ENCODE data around the gene CRHBP. TPM values are rescaled to one million over a fixed set of nuclear protein-coding genes. Genes with fewer than 3 reads are reported as not detected.
"Not testable (repeated sequence)": the region's sequence is repeated elsewhere in the genome, so short reads cannot be mapped to it uniquely, and the experiment has no call there.

CRHBP gene
- polyA plus RNA-seq, 1 donor = 0.67 TPM

GRCh38 chr5:76958991-76959767 is 6.3 kb downstream of the CRHBP start:
- DNase-seq (ENCODE audit: low read depth) = no peak

- no peak for DNase-seq (ENCODE audit: low read depth)
These were observed 7.3 kb downstream of the CRHBP start for GRCh38 chr5:76960004-76960625.

- DNase-seq (ENCODE audit: low read depth) = no peak
These were observed 11.2 kb downstream of the CRHBP start for GRCh38 chr5:76964060-76964459.

- DNase-seq (ENCODE audit: low read depth) = no peak
These were observed 18.7 kb downstream of the CRHBP start for GRCh38 chr5:76971511-76971910.

GRCh38 chr5:76972689-76973088 is 19.8 kb downstream of the CRHBP start:
- DNase-seq (ENCODE audit: low read depth) = no peak

GRCh38 chr5:76974785-76975184 is 21.9 kb downstream of the CRHBP start:
- DNase-seq (ENCODE audit: low read depth) = no peak

GRCh38 chr5:76978869-76979268 is 26.0 kb downstream of the CRHBP start:
- no peak for DNase-seq (ENCODE audit: low read depth)

GRCh38 chr5:76980518-76981144 is 27.8 kb downstream of the CRHBP start:
- DNase-seq (ENCODE audit: low read depth) = no peak

GRCh38 chr5:76982450-76982849 is 29.6 kb downstream of the CRHBP start:
- no peak for DNase-seq (ENCODE audit: low read depth)

GRCh38 chr5:76983468-76983867 is 30.6 kb downstream of the CRHBP start:
- no peak for DNase-seq (ENCODE audit: low read depth)

GRCh38 chr5:76986825-76987526 is 34.1 kb downstream of the CRHBP start:
- DNase-seq (ENCODE audit: low read depth) = no peak

GRCh38 chr5:76990899-76991459 is 38.1 kb downstream of the CRHBP start:
- no peak for DNase-seq (ENCODE audit: low read depth)

- not testable (repeated sequence) for DNase-seq (ENCODE audit: low read depth)
These were observed 40.6 kb downstream of the CRHBP start for GRCh38 chr5:76993436-76993835.

GRCh38 chr5:76994337-76994736 is 41.5 kb downstream of the CRHBP start:
- DNase-seq (ENCODE audit: low read depth) = no peak

GRCh38 chr5:76998251-76998650 is 45.4 kb downstream of the CRHBP start:
- not testable (repeated sequence) for DNase-seq (ENCODE audit: low read depth)

GRCh38 chr5:76999451-76999850 is 46.6 kb downstream of the CRHBP start:
- no peak for DNase-seq (ENCODE audit: low read depth)

GRCh38 chr5:77003246-77003645 is 50.4 kb downstream of the CRHBP start:
- no peak for DNase-seq (ENCODE audit: low read depth)

GRCh38 chr5:77006124-77006523 is 53.3 kb downstream of the CRHBP start:
- DNase-seq (ENCODE audit: low read depth) = no peak

GRCh38 chr5:77008413-77008812 is 55.6 kb downstream of the CRHBP start:
- DNase-seq (ENCODE audit: low read depth) = no peak

GRCh38 chr5:77010243-77010642 is 57.4 kb downstream of the CRHBP start:
- DNase-seq (ENCODE audit: low read depth) = no peak

GRCh38 chr5:77011498-77011897 is 58.7 kb downstream of the CRHBP start:
- no peak for DNase-seq (ENCODE audit: low read depth)

- DNase-seq (ENCODE audit: low read depth) = no peak
These were observed 59.8 kb downstream of the CRHBP start for GRCh38 chr5:77012601-77013000.

Measured in forelimb muscle (tissue), 1 donor.